ENCODE measurements around the gene WNT11. TPM values are rescaled to one million over a fixed set of nuclear protein-coding genes. Genes with fewer than 3 reads are reported as not detected.

Gene WNT11
- total and polyA plus RNA-seq, 2 of the 13 experiments (the other 11 are each of a cell fraction or from before 2014, with no cell fraction given), result 0.34 to 0.66 TPM

GRCh38 chr11:76208438-76209374 is 2.4 kb upstream of the WNT11 start (continued):
- TF ChIP-seq, protein P1, sequence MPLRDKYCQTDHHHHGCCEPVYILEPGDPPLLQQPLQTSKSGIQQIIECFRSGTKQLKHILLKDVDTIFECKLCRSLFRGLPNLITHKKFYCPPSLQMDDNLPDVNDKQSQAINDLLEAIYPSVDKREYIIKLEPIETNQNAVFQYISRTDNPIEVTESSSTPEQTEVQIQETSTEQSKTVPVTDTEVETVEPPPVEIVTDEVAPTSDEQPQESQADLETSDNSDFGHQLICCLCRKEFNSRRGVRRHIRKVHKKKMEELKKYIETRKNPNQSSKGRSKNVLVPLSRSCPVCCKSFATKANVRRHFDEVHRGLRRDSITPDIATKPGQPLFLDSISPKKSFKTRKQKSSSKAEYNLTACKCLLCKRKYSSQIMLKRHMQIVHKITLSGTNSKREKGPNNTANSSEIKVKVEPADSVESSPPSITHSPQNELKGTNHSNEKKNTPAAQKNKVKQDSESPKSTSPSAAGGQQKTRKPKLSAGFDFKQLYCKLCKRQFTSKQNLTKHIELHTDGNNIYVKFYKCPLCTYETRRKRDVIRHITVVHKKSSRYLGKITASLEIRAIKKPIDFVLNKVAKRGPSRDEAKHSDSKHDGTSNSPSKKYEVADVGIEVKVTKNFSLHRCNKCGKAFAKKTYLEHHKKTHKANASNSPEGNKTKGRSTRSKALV (CRISPR knock-in tag; IDR thresholded peaks at IDR 0.05), result peak; percentile 98
- TF ChIP-seq ELF3 (CRISPR knock-in tag; IDR thresholded peaks at IDR 0.05) (no peak), ZNF619 (CRISPR knock-in tag; IDR thresholded peaks at IDR 0.05) (0 out of 2 replicates have a peak, but pooled peaks have one; percentile 41), TSC22D2 (CRISPR knock-in tag; IDR thresholded peaks at IDR 0.05; ENCODE audit: borderline replicate concordance) (no peak), SNAPC5 (CRISPR knock-in tag; IDR thresholded peaks at IDR 0.05; ENCODE audit: borderline replicate concordance) (no peak), ELF1 (CRISPR knock-in tag; IDR thresholded peaks at IDR 0.05) (no peak), GZF1 (CRISPR knock-in tag; IDR thresholded peaks at IDR 0.05) (no peak), ATM (IDR thresholded peaks at IDR 0.05; ENCODE audit: borderline replicate concordance) (no peak), MAFF (IDR thresholded peaks at IDR 0.05; ENCODE audit: low read depth, low read length) (no peak), EHMT2 (IDR thresholded peaks at IDR 0.05; ENCODE audit: borderline replicate concordance, low read depth, low read length) (no peak), ZNF710 (CRISPR knock-in tag; IDR thresholded peaks at IDR 0.05; ENCODE audit: borderline replicate concordance) (peak; percentile 78), ZNF549 (CRISPR knock-in tag; IDR thresholded peaks at IDR 0.05) (no peak), BCL6 (CRISPR knock-in tag; IDR thresholded peaks at IDR 0.05) (peak; percentile 74), ZNF367 (CRISPR knock-in tag; IDR thresholded peaks at IDR 0.05; ENCODE audit: borderline replicate concordance) (no peak)
- TF ChIP-seq, protein P2, sequence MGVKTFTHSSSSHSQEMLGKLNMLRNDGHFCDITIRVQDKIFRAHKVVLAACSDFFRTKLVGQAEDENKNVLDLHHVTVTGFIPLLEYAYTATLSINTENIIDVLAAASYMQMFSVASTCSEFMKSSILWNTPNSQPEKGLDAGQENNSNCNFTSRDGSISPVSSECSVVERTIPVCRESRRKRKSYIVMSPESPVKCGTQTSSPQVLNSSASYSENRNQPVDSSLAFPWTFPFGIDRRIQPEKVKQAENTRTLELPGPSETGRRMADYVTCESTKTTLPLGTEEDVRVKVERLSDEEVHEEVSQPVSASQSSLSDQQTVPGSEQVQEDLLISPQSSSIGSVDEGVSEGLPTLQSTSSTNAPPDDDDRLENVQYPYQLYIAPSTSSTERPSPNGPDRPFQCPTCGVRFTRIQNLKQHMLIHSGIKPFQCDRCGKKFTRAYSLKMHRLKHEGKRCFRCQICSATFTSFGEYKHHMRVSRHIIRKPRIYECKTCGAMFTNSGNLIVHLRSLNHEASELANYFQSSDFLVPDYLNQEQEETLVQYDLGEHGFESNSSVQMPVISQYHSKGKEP (CRISPR knock-in tag; IDR thresholded peaks at IDR 0.05), result no peak
- TF ChIP-seq, protein P3, sequence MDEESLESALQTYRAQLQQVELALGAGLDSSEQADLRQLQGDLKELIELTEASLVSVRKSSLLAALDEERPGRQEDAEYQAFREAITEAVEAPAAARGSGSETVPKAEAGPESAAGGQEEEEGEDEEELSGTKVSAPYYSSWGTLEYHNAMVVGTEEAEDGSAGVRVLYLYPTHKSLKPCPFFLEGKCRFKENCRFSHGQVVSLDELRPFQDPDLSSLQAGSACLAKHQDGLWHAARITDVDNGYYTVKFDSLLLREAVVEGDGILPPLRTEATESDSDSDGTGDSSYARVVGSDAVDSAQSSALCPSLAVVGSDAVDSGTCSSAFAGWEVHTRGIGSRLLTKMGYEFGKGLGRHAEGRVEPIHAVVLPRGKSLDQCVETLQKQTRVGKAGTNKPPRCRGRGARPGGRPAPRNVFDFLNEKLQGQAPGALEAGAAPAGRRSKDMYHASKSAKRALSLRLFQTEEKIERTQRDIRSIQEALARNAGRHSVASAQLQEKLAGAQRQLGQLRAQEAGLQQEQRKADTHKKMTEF (CRISPR knock-in tag; IDR thresholded peaks at IDR 0.05), result peak; percentile 74; the same call in 1 of the 2 replicates
- TF ChIP-seq, protein P4, sequence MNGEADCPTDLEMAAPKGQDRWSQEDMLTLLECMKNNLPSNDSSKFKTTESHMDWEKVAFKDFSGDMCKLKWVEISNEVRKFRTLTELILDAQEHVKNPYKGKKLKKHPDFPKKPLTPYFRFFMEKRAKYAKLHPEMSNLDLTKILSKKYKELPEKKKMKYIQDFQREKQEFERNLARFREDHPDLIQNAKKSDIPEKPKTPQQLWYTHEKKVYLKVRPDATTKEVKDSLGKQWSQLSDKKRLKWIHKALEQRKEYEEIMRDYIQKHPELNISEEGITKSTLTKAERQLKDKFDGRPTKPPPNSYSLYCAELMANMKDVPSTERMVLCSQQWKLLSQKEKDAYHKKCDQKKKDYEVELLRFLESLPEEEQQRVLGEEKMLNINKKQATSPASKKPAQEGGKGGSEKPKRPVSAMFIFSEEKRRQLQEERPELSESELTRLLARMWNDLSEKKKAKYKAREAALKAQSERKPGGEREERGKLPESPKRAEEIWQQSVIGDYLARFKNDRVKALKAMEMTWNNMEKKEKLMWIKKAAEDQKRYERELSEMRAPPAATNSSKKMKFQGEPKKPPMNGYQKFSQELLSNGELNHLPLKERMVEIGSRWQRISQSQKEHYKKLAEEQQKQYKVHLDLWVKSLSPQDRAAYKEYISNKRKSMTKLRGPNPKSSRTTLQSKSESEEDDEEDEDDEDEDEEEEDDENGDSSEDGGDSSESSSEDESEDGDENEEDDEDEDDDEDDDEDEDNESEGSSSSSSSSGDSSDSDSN (CRISPR knock-in tag; IDR thresholded peaks at IDR 0.05), result peak; percentile 89
